ENCODE data around the gene P3H1. TPM values are rescaled to one million over a fixed set of nuclear protein-coding genes. Genes with fewer than 3 reads are reported as not detected.

Gene P3H1
- total RNA-seq, 1 donor from 2014 or later = 178 TPM

GRCh38 chr1:42806171-42806570, 39.3 kb upstream of the P3H1 start:
- H3K27me3 Mint-ChIP-seq (ENCODE audit: unreplicated experiment) = no peaks in the 10 kb centered on the region
- no peak for TF ChIP-seq CTCF (IDR thresholded peaks at IDR 0.05; ENCODE audit: unreplicated experiment)
- no peaks in the 10 kb centered on the region for H3K4me1 Mint-ChIP-seq (ENCODE audit: unreplicated experiment)
- peaks cover 43% of the 10 kb centered on the region for H3K36me3 Mint-ChIP-seq (ENCODE audit: low read depth, unreplicated experiment)
- H3K9me3 Mint-ChIP-seq (ENCODE audit: unreplicated experiment) = peaks cover 4% of the 10 kb centered on the region
- H3K27ac Mint-ChIP-seq (ENCODE audit: unreplicated experiment) = no peak overlapping the region
- DNase-seq (ENCODE audit: low spot score) = no peak
- H3K4me3 Mint-ChIP-seq (ENCODE audit: unreplicated experiment) = no peak overlapping the region

- no peak for DNase-seq (ENCODE audit: low spot score)
- no peak for TF ChIP-seq CTCF (IDR thresholded peaks at IDR 0.05; ENCODE audit: unreplicated experiment)
- Mint-ChIP-seq H3K4me3 (ENCODE audit: unreplicated experiment) (no peak overlapping the region), H3K9me3 (ENCODE audit: unreplicated experiment) (peaks cover 4% of the 10 kb centered on the region), H3K27ac (ENCODE audit: unreplicated experiment) (no peak overlapping the region), H3K4me1 (ENCODE audit: unreplicated experiment) (no peaks in the 10 kb centered on the region), H3K27me3 (ENCODE audit: unreplicated experiment) (no peaks in the 10 kb centered on the region), H3K36me3 (ENCODE audit: low read depth, unreplicated experiment) (peaks cover 30% of the 10 kb centered on the region)
Measured at GRCh38 chr1:42801832-42802473, 35.1 kb upstream of the P3H1 start.

- H3K4me3 Mint-ChIP-seq (ENCODE audit: unreplicated experiment) = no peak overlapping the region
- H3K27me3 Mint-ChIP-seq (ENCODE audit: unreplicated experiment) = no peaks in the 10 kb centered on the region
- H3K9me3 Mint-ChIP-seq (ENCODE audit: unreplicated experiment) = no peaks in the 10 kb centered on the region
- H3K27ac Mint-ChIP-seq (ENCODE audit: unreplicated experiment) = no peak overlapping the region
- TF ChIP-seq CTCF (IDR thresholded peaks at IDR 0.05; ENCODE audit: unreplicated experiment) = no peak
- no peaks in the 10 kb centered on the region for H3K36me3 Mint-ChIP-seq (ENCODE audit: low read depth, unreplicated experiment)
- H3K4me1 Mint-ChIP-seq (ENCODE audit: unreplicated experiment) = peaks cover 4% of the 10 kb centered on the region
- no peak for DNase-seq (ENCODE audit: low spot score)
Measured at GRCh38 chr1:42797979-42798378, 31.2 kb upstream of the P3H1 start.

- H3K27me3 Mint-ChIP-seq (ENCODE audit: unreplicated experiment) = no peaks in the 10 kb centered on the region
Measured at GRCh38 chr1:42797414-42797813, 30.6 kb upstream of the P3H1 start.

More at GRCh38 chr1:42797414-42797813, 30.6 kb upstream of the P3H1 start:
- Mint-ChIP-seq H3K4me3 (ENCODE audit: unreplicated experiment) (no peak overlapping the region), H3K4me1 (ENCODE audit: unreplicated experiment) (peaks cover 4% of the 10 kb centered on the region), H3K36me3 (ENCODE audit: low read depth, unreplicated experiment) (no peaks in the 10 kb centered on the region), H3K9me3 (ENCODE audit: unreplicated experiment) (no peaks in the 10 kb centered on the region), H3K27ac (ENCODE audit: unreplicated experiment) (no peak overlapping the region)
- no peak for TF ChIP-seq CTCF (IDR thresholded peaks at IDR 0.05; ENCODE audit: unreplicated experiment)
- DNase-seq (ENCODE audit: low spot score) = no peak

All from endothelial cell (in vitro differentiated cells).